Measurements from ENCODE around the gene CAPS. TPM values are rescaled to one million over a fixed set of nuclear protein-coding genes. Genes with fewer than 3 reads are reported as not detected.
"Not testable (repeated sequence)": the region's sequence is repeated elsewhere in the genome, so short reads cannot be mapped to it uniquely, and the experiment has no call there.

CAPS gene
- polyA plus RNA-seq (2012; ENCODE audit: missing spikeins): 2.0 TPM

DNA sequence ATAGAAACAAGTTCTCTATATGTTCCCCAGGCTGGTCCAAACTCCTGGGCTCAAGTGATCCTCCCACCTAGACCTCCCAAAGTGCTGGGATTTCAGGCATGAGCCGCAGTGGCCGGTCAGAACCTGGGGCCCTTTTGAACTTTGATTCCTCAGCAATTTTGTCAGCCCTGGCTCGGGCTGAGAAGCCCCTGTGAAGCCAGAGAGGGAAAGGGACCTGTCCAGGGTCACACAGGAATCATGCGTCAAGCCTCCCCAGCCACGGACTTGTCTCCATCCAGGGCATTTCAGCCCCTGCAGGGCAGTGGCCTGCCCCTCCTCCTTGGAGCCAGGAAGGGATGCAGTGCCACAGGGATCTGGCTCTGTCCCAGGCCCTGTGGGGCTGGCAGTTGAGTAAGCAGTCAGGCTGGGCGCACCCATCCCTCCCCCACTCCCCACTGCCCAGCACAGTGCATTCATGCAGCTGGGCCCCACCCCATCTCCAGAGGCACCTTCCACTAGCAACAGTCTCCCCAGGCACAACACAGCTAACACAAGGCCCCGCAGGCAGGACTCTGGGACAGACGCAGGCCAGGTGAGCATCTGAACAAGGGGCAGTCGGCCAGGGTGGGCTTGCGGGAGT lies at the start of gene CAPS:
Gene CAPS (plus strand): TSS at position 516 of the 619 bp plus-strand sequence. CDS start 153 bp downstream, outside the sequence.
- no peak for TF ChIP-seq POLR2A (IDR thresholded peaks at IDR 0.05; ENCODE audit: low read depth, low read length)
- no peak for TF ChIP-seq TAF1 (IDR thresholded peaks at IDR 0.05; ENCODE audit: borderline replicate concordance, low read depth, low read length)
- no peak for TF ChIP-seq POLR2AphosphoS5 (IDR thresholded peaks at IDR 0.05; ENCODE audit: low read depth, low read length)
- no peak for FAIRE-seq
- DNase-seq (ENCODE audit: insufficient read length): no peak

DNA sequence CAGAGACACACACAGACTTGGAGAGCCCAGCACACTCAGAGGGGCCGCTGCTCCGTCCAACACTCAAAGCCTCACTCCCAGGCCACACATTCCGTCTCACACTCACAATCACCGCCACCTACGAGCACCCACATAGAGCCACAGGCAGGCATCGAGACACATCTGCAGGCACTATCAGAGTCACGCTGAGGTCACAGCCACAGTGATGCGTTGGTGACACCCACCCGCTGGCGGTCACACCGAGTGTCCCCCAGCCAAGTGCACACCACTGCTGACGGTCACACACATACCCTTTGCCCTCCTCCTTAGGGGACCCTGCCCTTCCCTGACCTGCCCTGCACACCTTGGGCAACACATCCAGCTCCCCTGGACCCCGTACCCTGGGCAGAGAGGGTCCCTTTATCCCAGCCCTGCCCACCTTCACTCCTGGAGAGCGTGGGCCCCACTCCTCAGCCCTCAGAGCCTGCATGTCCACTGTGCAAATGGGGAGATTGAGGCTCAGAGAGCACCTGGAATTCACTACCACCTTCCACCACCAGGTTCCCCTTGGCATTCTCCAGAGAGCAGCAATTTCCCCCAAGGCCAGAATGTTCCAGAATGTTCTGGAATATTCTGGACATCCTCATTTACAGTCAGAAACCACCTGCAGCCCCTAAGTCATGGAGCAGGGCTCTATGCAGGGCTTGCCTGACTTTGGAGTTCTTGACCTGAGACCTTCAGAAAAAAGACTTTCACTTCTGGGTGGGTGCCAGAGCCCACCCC lies 49.1 kb upstream of the CAPS start:
- DNase-seq (ENCODE audit: insufficient read length) (no peak), FAIRE-seq (no peak)
- TF ChIP-seq POLR2AphosphoS5 (IDR thresholded peaks at IDR 0.05; ENCODE audit: low read depth, low read length) (no peak), TAF1 (IDR thresholded peaks at IDR 0.05; ENCODE audit: borderline replicate concordance, low read depth, low read length) (no peak), POLR2A (IDR thresholded peaks at IDR 0.05; ENCODE audit: low read depth, low read length) (no peak)

DNA sequence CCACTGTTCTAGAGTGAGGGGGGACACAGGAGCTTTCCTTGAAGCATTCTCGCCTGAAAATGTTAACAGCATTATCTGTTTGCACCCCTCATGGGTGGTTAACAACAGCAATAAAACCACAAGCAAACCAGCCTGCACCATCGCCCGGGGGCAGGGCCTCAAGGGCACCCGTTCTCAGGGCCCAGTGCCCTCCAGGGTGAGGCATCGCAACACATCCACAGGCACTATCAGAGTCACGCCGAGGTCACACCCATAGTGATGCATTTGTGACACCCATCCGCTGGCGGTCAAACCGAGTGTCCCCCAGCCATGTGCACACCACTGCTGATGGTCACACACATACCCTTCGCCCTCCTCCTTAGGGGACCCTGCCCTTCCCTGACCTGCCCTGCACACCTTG lies 48.3 kb upstream of the CAPS start:
- DNase-seq (ENCODE audit: insufficient read length) (no peak), FAIRE-seq (no peak)
- TF ChIP-seq POLR2A (IDR thresholded peaks at IDR 0.05; ENCODE audit: low read depth, low read length) (no peak), TAF1 (IDR thresholded peaks at IDR 0.05; ENCODE audit: borderline replicate concordance, low read depth, low read length) (no peak), POLR2AphosphoS5 (IDR thresholded peaks at IDR 0.05; ENCODE audit: low read depth, low read length) (no peak)

DNA sequence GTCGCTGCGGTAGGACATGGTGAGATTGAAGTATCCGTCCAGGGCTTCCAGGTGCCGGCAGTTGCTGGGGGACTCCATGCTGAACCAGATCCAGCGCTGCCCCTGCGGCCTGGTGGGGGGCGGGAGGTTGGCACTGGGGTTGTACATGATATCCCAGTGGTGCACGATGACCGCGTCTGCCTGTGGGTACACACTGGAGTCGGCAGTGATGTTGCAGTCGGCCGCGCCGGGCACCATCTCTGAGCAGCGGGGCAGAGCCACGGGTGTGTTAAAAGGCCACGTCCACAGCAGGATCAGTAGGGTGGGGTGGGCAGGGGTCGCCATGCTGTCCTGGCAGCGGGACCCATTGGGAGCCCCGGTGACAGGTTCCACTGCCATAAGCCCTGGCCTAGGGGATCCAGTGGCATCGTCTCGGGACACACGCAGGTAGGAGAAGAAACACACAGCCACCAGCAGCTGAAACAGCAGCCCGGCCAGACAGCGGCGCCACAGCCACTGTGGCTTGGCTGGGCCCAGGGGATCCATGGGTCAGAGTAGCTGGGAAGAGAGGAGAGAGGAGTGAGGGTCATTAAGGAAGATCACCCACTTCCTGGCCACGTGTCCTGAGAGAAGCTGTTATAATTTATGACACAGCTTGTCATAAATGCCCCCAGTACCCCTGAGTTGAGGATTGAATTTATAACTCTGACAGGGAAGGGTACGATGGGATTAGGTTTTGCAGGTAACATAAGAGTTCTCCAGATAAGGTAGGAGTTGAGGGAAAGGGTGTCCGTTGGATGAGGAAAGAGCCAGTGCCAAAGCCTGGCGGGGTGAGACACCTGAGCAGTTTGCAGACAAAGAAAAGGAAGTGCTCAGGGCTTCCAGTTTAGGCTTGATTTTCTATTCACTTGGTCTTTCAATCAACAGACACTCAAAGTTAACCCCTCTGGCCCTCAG lies 46.6 kb upstream of the CAPS start:
- TF ChIP-seq POLR2AphosphoS5 (IDR thresholded peaks at IDR 0.05; ENCODE audit: low read depth, low read length): no peak
- no peak for TF ChIP-seq POLR2A (IDR thresholded peaks at IDR 0.05; ENCODE audit: low read depth, low read length)
- TF ChIP-seq TAF1 (IDR thresholded peaks at IDR 0.05; ENCODE audit: borderline replicate concordance, low read depth, low read length): no peak
- no peak for DNase-seq (ENCODE audit: insufficient read length)
- FAIRE-seq: no peak

DNA sequence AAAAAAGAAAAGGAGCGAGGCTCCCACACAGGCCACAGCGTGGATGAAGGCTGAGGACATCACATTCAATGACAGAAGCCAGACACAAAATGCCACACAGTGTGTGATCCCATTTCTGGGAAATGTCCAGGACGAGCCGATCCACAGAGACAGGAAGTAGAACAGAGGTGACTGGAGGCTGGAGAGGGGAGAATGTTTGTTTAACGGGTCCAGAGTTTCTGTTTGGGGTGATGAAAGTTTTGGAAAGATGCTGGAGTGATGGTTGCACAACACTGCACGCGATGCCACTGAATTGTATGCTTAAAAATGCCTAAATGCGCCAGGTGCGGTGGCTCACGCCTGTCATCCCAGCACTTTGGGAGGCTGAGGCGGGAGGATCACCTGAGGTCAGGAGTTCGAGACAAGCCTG lies 43.1 kb upstream of the CAPS start:
- DNase-seq (ENCODE audit: insufficient read length): no peak
- no peak for TF ChIP-seq POLR2A (IDR thresholded peaks at IDR 0.05; ENCODE audit: low read depth, low read length)
- no peak for TF ChIP-seq TAF1 (IDR thresholded peaks at IDR 0.05; ENCODE audit: borderline replicate concordance, low read depth, low read length)
- TF ChIP-seq POLR2AphosphoS5 (IDR thresholded peaks at IDR 0.05; ENCODE audit: low read depth, low read length): no peak
- FAIRE-seq: no peak

DNA sequence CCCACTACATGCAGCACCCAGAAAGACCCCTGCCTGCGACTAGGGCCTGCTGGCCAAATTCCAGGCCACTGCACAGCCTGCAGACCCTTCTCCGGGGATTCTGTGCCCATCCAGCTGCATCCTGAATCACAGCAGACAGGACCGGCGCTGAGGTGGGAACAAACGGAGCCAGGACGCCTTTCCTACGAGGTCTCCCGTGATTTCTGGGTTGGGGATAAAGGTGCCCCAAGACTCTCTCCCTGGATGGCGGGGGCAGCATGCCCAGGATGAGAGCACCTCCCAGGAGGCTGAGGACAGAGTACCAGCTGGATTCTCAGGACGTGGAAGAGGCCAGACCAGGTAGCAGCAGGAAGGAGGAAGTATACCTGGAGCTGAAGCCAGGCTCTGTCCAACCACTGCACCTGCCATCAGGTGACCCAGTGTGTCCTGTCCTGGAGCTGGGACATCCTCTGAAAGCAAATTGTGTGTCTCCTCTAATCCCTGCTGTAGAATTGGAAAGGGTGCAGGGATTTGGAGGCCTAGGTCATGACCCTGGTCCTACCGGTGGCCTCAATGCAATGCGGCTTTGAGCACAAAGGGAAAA lies 40.3 kb upstream of the CAPS start:
- TF ChIP-seq TAF1 (IDR thresholded peaks at IDR 0.05; ENCODE audit: borderline replicate concordance, low read depth, low read length): no peak
- no peak for TF ChIP-seq POLR2AphosphoS5 (IDR thresholded peaks at IDR 0.05; ENCODE audit: low read depth, low read length)
- no peak for TF ChIP-seq POLR2A (IDR thresholded peaks at IDR 0.05; ENCODE audit: low read depth, low read length)
- DNase-seq (ENCODE audit: insufficient read length) (peak; percentile 4), FAIRE-seq (no peak)

DNA sequence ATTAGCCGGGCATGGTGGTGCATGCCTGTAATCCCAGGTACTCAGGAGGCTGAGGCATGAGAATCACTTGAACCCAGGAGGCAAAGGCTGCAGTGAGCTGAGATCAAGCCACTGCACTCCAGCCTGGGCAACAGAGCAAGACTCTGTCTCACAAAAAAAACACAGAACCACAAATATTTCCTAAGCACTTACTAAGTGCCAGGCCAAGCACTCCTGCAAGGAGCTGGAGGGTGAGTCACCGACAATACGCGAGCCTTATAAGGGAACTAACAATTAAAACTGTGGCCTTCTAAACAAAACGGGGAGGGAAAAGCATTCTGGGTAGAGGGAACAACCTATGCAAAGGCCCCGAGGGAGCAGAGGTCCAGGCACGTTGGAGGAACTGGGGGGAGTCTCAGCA lies 39.6 kb upstream of the CAPS start:
- not testable (repeated sequence) for FAIRE-seq
- DNase-seq (ENCODE audit: insufficient read length): peak; percentile 3

DNA sequence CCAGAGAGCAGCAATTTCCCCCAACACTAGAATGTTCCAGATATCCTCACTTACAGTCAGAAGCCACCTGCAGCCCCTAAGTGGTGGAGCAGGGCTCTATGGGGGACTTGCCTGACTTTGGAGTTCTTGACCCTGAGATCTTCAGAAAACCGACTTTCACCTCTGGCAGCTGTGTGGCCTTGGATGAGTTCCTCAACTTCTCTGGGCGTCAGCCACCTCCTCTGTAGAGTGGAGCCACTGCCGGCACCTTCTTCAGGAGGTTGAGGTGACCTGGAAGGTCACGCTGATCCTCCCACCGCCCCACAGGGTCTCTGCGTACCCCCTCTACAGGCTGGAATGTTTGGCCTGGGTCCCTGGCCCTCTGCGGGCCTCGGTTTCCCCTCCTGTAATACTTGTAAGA lies 36.6 kb upstream of the CAPS start:
- DNase-seq (ENCODE audit: insufficient read length) (peak; percentile 2), FAIRE-seq (no peak)
- no peak for TF ChIP-seq POLR2A (IDR thresholded peaks at IDR 0.05; ENCODE audit: low read depth, low read length)
- TF ChIP-seq POLR2AphosphoS5 (IDR thresholded peaks at IDR 0.05; ENCODE audit: low read depth, low read length): no peak
- no peak for TF ChIP-seq TAF1 (IDR thresholded peaks at IDR 0.05; ENCODE audit: borderline replicate concordance, low read depth, low read length)

DNA sequence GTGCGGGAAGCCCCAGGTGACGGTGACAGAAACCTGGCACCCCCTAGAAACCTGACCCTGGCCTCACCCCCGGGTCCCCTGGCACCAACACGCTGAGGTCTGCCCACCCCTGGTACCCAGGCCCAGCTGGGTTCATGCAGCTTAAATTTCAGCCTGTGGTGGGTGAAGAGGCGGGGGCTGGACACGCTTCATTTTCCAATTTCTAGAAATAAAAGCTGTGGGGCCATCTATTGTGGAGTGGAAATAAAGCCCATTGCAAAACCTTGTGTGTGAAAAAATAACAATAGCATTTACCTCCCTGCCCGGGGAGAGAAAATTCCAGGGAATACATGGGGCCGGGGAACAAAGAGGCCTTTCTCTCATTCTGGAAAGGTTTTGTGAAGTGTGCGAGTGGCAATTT lies 36.2 kb upstream of the CAPS start:
- DNase-seq (ENCODE audit: insufficient read length) (no peak), FAIRE-seq (no peak)
- TF ChIP-seq POLR2A (IDR thresholded peaks at IDR 0.05; ENCODE audit: low read depth, low read length): no peak
- no peak for TF ChIP-seq TAF1 (IDR thresholded peaks at IDR 0.05; ENCODE audit: borderline replicate concordance, low read depth, low read length)
- TF ChIP-seq POLR2AphosphoS5 (IDR thresholded peaks at IDR 0.05; ENCODE audit: low read depth, low read length): no peak

DNA sequence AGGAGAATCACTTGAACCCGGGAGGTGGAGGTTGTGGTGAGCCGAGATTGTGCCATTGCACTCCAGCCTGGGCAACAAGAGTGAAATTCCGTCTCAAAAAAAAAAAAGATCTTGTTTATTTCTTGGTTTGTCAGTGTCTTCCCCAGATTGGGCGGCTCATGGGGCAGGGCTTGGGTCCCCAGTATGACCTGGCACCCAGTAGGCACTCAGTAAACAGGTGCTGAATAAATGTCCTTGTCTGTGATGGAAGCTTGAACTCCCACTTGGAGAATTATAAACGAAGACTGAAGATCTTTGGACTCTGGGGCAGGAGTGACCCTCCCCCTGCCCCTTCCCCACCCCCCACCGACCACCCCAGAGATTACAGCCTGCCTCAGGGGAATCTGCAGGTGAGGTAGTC lies 33.9 kb upstream of the CAPS start:
- TF ChIP-seq POLR2AphosphoS5 (IDR thresholded peaks at IDR 0.05; ENCODE audit: low read depth, low read length): no peak
- no peak for TF ChIP-seq TAF1 (IDR thresholded peaks at IDR 0.05; ENCODE audit: borderline replicate concordance, low read depth, low read length)
- TF ChIP-seq POLR2A (IDR thresholded peaks at IDR 0.05; ENCODE audit: low read depth, low read length): no peak
- FAIRE-seq (no peak), DNase-seq (ENCODE audit: insufficient read length) (no peak)

DNA sequence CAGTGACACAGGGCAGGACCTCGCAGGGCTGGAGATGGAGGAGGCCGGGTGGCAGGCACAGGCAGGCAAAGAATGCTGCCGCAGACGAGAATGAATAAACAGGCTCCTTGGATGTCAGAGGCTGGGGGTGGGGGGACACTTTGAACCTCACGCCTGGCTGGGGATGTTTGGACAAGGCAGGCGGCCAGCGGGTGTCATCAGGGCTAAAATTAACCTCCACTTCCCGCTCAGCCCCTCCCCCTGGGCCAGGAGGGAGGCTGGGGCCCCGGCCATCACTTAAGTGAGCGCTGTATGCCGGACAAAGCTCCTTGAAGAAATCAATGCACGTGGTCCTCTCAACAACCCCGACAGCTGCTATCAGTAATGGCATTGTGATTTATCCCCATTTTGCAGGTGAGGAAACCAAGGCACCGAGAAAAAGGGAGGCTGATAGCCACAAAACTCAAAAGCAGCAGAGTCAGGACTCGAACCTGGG lies 33.4 kb upstream of the CAPS start:
- DNase-seq (ENCODE audit: insufficient read length): no peak
- FAIRE-seq: no peak
- no peak for TF ChIP-seq POLR2AphosphoS5 (IDR thresholded peaks at IDR 0.05; ENCODE audit: low read depth, low read length)
- TF ChIP-seq POLR2A (IDR thresholded peaks at IDR 0.05; ENCODE audit: low read depth, low read length): no peak
- TF ChIP-seq TAF1 (IDR thresholded peaks at IDR 0.05; ENCODE audit: borderline replicate concordance, low read depth, low read length): no peak
